Mesendoderm (in vitro differentiated cells): ENCODE measurements around the gene PTPRF.

Experiments used
- DNase-seq: peaks from one replicate; pipeline ENCODE4 v3.0.0; 2013
- H2AK5ac ChIP-seq: 2 replicates; pipeline ENCODE4 v1.6.1; 2013; ENCODE audit warnings: low read length, inconsistent platforms
- H2BK120ac ChIP-seq: 2 replicates; pipeline ENCODE4 v1.6.1; 2013; ENCODE audit warnings: low read depth, mild to moderate bottlenecking, low read length, moderate library complexity, mixed read lengths
- H2BK15ac ChIP-seq: replicated peaks from 2 replicates; pipeline ENCODE4 v1.6.1; 2013; ENCODE audit warnings: low read depth, mild to moderate bottlenecking, moderate library complexity
- H2BK5ac ChIP-seq: 2 replicates; pipeline ENCODE4 v1.6.1; 2013; ENCODE audit warnings: low read length, inconsistent platforms
- H3K18ac ChIP-seq: 2 replicates; pipeline ENCODE4 v1.6.1; 2013; ENCODE audit warnings: mild to moderate bottlenecking, low read length, mixed read lengths
- H3K23ac ChIP-seq: one replicate; pipeline ENCODE4 v1.6.1; 2013; ENCODE audit warnings: low read length
- H3K27ac ChIP-seq: 2 replicates; pipeline ENCODE4 v1.5.1; 2013; ENCODE audit warnings: low read depth, mild to moderate bottlenecking, inconsistent platforms, low read length, moderate library complexity
- H3K27me3 ChIP-seq: 2 replicates; pipeline ENCODE4 v1.6.1; 2013; ENCODE audit warnings: low read length, control low read depth, mild to moderate bottlenecking, inconsistent platforms; ENCODE audit not compliant: insufficient read depth, poor library complexity
- H3K36me3 ChIP-seq: 2 replicates; pipeline ENCODE4 v1.6.1; 2013; ENCODE audit warnings: low read length, inconsistent platforms; ENCODE audit not compliant: control insufficient read depth, insufficient read depth
- H3K4ac ChIP-seq: one replicate; pipeline ENCODE4 v1.6.1; 2013; ENCODE audit warnings: low read depth, mild to moderate bottlenecking, low read length, moderate library complexity
- H3K4me1 ChIP-seq: 2 replicates; pipeline ENCODE4 v1.6.1; 2013; ENCODE audit warnings: low read depth, low read length, inconsistent platforms; ENCODE audit not compliant: control insufficient read depth
- H3K4me2 ChIP-seq: 2 replicates; pipeline ENCODE4 v1.6.1; 2013; ENCODE audit warnings: low read length
- H3K4me3 ChIP-seq: 2 replicates; pipeline ENCODE4 v1.5.1; 2013; ENCODE audit warnings: mild to moderate bottlenecking, low read length
- H3K56ac ChIP-seq: one replicate; pipeline ENCODE4 v1.6.1; 2013; ENCODE audit warnings: low read length
- H3K79me1 ChIP-seq: 2 replicates; pipeline ENCODE4 v1.6.1; 2013; ENCODE audit warnings: low read length, inconsistent platforms
- H3K79me2 ChIP-seq: 2 replicates; pipeline ENCODE4 v1.6.1; 2013; ENCODE audit warnings: mild to moderate bottlenecking, low read length; ENCODE audit not compliant: control insufficient read depth, insufficient read depth
- H3K9ac ChIP-seq: 2 replicates; pipeline ENCODE4 v1.6.1; 2013; ENCODE audit warnings: low read length, inconsistent platforms
- H4K5ac ChIP-seq: one replicate; pipeline ENCODE4 v1.6.1; 2013; ENCODE audit warnings: low read length
- H4K8ac ChIP-seq: one replicate; pipeline ENCODE4 v1.6.1; 2013; ENCODE audit warnings: low read depth, mild to moderate bottlenecking, control low read depth, low read length, moderate library complexity
- WGBS: extraction: QIAGEN DNeasy Blood & Tissue Kit; methylation state at CpG from one replicate; pipeline ENCODE4 v1.1.7; 2013; ENCODE audit warnings: low lambda C conversion rate, missing lambda C conversion rate; ENCODE audit not compliant: insufficient coverage; ENCODE audit errors: extremely low coverage; 5-methylcytosine and 5-hydroxymethylcytosine counted together

Gene PTPRF

GRCh38 chr1:43614211-43614610, 83.5 kb downstream of the PTPRF start:
- no peak overlapping the region for H2BK5ac ChIP-seq
- H3K9ac ChIP-seq = no peak overlapping the region
- WGBS = no CpG with 5 or more reads among the region's 11 CpGs
- no peaks in the 10 kb centered on the region for H3K79me1 ChIP-seq
- H3K4me1 ChIP-seq = no peaks in the 10 kb centered on the region
- no peak overlapping the region for H2AK5ac ChIP-seq
- peaks cover 21% of the 10 kb centered on the region for H3K36me3 ChIP-seq
- no peak overlapping the region for H3K4me2 ChIP-seq
- H4K8ac ChIP-seq = no peak overlapping the region
- no peak overlapping the region for H3K4ac ChIP-seq
- H2BK15ac ChIP-seq = no peak overlapping the region
- no peak overlapping the region for H3K56ac ChIP-seq
- DNase-seq = no peak
- no peak overlapping the region for H4K5ac ChIP-seq
- no peak overlapping the region for H3K23ac ChIP-seq
- no peak overlapping the region for H2BK120ac ChIP-seq
- no peak overlapping the region for H3K4me3 ChIP-seq
- no peak overlapping the region for H3K27ac ChIP-seq
- H3K79me2 ChIP-seq = no peaks in the 10 kb centered on the region
- H3K18ac ChIP-seq = no peak overlapping the region
- no peaks in the 10 kb centered on the region for H3K27me3 ChIP-seq

- no peaks in the 10 kb centered on the region for H3K27me3 ChIP-seq
- H3K4me1 ChIP-seq = no peaks in the 10 kb centered on the region
- WGBS = no CpG with 5 or more reads among the region's 6 CpGs
- H2BK15ac ChIP-seq = no peak overlapping the region
- no peak overlapping the region for H3K4me3 ChIP-seq
- no peak overlapping the region for H3K56ac ChIP-seq
- no peak for DNase-seq
- no peak overlapping the region for H3K9ac ChIP-seq
- no peaks in the 10 kb centered on the region for H3K79me1 ChIP-seq
- no peak overlapping the region for H3K27ac ChIP-seq
- H3K4ac ChIP-seq = no peak overlapping the region
- H3K18ac ChIP-seq = no peak overlapping the region
- no peak overlapping the region for H3K4me2 ChIP-seq
- H2BK120ac ChIP-seq = no peak overlapping the region
- no peak overlapping the region for H4K8ac ChIP-seq
- H3K36me3 ChIP-seq = peaks cover 18% of the 10 kb centered on the region
- no peak overlapping the region for H3K23ac ChIP-seq
- H2BK5ac ChIP-seq = no peak overlapping the region
- H4K5ac ChIP-seq = no peak overlapping the region
- no peaks in the 10 kb centered on the region for H3K79me2 ChIP-seq
- H2AK5ac ChIP-seq = no peak overlapping the region
Observed at GRCh38 chr1:43614891-43615290, 84.2 kb downstream of the PTPRF start.

DNA sequence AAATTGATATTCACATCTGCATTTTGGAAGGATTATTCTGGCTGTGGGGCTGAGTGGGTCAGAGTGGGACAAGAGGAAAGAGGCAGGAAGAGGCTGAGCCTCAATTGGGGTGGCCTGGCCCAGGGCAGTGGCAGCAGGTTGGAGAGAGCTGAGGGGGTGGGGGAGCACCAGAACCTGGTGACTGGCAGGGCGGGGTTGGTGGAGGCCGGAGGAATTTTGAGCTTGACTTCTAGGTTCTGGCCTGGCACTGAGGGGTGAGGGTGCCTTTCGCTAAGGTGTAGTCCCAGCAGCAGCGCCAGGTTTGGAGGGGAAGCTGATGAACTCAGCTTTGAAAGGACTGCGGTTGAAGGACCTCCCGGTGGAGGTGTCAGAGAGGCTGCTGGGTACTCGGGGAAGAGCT, 85.7 kb downstream of the PTPRF start:
- no peak overlapping the region for H4K8ac ChIP-seq
- DNase-seq = no peak
- no peak overlapping the region for H3K4me2 ChIP-seq
- H2AK5ac ChIP-seq = no peak overlapping the region
- H2BK5ac ChIP-seq = no peak overlapping the region
- H3K23ac ChIP-seq = no peak overlapping the region
- H2BK120ac ChIP-seq = no peak overlapping the region
- no peak overlapping the region for H3K4me3 ChIP-seq
- H3K56ac ChIP-seq = no peak overlapping the region
- no peak overlapping the region for H3K18ac ChIP-seq
- H3K4me1 ChIP-seq = no peaks in the 10 kb centered on the region
- H3K36me3 ChIP-seq = peaks cover 18% of the 10 kb centered on the region
- no peak overlapping the region for H4K5ac ChIP-seq
- H3K27me3 ChIP-seq = no peaks in the 10 kb centered on the region
- no peak overlapping the region for H3K9ac ChIP-seq
- H3K79me1 ChIP-seq = no peaks in the 10 kb centered on the region
- H3K79me2 ChIP-seq = no peaks in the 10 kb centered on the region
- H3K27ac ChIP-seq = no peak overlapping the region
- no peak overlapping the region for H2BK15ac ChIP-seq
- WGBS = no CpG with 5 or more reads among the region's 7 CpGs
- H3K4ac ChIP-seq = no peak overlapping the region

DNA sequence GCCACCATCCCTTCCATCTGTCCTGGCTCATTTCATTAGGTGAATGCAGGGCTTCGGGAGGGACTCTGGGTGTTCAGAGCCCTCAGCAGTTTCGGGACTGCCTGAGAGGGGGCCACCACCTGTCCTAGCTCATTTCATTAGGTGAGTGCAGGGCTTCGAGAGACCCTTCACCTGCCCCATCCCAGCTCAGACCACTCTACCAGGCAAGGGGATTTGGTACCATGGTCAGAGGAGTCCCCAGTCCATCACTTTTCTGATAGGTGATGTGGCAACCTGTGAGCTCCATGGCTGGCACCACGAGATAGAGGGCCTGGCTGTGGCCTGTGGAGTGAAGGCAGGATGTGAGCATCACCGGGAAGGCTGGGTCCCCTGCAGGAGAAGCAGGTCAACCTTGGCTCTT, 86.3 kb downstream of the PTPRF start:
- peaks cover 18% of the 10 kb centered on the region for H3K36me3 ChIP-seq

DNA sequence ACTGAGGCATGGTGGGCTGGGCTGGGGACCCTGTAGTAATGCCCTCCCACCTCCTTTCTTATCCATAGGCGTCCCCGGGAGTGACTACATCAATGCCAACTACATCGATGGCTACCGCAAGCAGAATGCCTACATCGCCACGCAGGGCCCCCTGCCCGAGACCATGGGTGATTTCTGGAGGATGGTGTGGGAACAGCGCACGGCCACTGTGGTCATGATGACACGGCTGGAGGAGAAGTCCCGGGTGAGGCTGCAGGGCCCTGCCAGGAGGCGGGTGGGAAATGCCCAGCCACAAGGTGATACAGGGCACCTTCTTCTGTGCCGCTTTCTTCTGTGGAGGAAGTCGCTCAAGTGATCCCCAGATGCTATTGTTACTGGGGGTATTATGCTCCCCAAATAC, 87.0 kb downstream of the PTPRF start:
- Histone ChIP-seq H2BK120ac (no peak overlapping the region), H3K79me2 (no peaks in the 10 kb centered on the region), H4K8ac (no peak overlapping the region), H2BK15ac (no peak overlapping the region), H3K27me3 (no peaks in the 10 kb centered on the region), H3K4me1 (no peaks in the 10 kb centered on the region), H3K4ac (no peak overlapping the region), H3K36me3 (peaks cover 18% of the 10 kb centered on the region), H3K23ac (no peak overlapping the region), H3K18ac (no peak overlapping the region), H2AK5ac (no peak overlapping the region), H3K79me1 (no peaks in the 10 kb centered on the region), H3K27ac (no peak overlapping the region), H2BK5ac (no peak overlapping the region), H3K4me3 (no peak overlapping the region), H3K4me2 (no peak overlapping the region), H3K56ac (no peak overlapping the region), H4K5ac (no peak overlapping the region), H3K9ac (no peak overlapping the region)
- no CpG with 5 or more reads among the region's 14 CpGs for WGBS
- DNase-seq = no peak

More for the DNA sequence above, 86.3 kb downstream of the PTPRF start:
- H3K4me3 ChIP-seq = no peak overlapping the region
- no peak overlapping the region for H3K27ac ChIP-seq
- H3K9ac ChIP-seq = no peak overlapping the region
- H4K8ac ChIP-seq = no peak overlapping the region
- no peaks in the 10 kb centered on the region for H3K4me1 ChIP-seq
- no peak overlapping the region for H3K23ac ChIP-seq
- no peaks in the 10 kb centered on the region for H3K27me3 ChIP-seq
- no peak overlapping the region for H3K18ac ChIP-seq
- no peak overlapping the region for H3K4me2 ChIP-seq
- no peak overlapping the region for H3K56ac ChIP-seq
- no peak overlapping the region for H4K5ac ChIP-seq
- no peak overlapping the region for H2AK5ac ChIP-seq
- H3K79me2 ChIP-seq = no peaks in the 10 kb centered on the region
- H2BK5ac ChIP-seq = no peak overlapping the region
- no peak overlapping the region for H2BK15ac ChIP-seq
- no peak for DNase-seq
- no peak overlapping the region for H2BK120ac ChIP-seq
- H3K4ac ChIP-seq = no peak overlapping the region
- H3K79me1 ChIP-seq = no peaks in the 10 kb centered on the region
- WGBS = no CpG with 5 or more reads among the region's 5 CpGs

DNA sequence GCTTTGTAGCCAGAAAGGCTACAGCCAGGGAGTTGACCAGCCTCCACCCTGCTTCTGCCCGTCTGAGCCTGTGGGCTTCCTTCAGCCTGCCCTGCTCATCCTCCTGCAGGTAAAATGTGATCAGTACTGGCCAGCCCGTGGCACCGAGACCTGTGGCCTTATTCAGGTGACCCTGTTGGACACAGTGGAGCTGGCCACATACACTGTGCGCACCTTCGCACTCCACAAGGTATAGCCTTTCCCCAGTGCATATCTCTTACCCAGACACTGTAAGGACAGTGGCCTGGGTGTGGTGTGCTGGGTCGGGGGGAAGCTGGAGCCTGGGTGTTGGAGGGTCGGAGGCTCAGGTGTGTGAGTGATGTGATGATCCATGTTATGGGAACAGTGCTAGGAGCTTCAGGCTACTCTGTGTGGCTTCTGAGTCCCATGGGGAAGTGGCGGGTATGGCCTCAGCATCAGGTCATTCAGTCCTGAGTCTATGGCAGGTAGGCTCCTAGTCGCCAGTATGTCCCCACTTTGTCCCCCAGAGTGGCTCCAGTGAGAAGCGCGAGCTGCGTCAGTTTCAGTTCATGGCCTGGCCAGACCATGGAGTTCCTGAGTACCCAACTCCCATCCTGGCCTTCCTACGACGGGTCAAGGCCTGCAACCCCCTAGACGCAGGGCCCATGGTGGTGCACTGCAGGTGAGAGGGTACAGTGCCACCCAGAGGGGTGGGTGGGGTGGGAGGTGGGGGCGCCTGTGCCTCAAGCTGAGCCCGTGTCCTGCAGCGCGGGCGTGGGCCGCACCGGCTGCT, 88.0 kb downstream of the PTPRF start:
- no peak overlapping the region for H2BK5ac ChIP-seq
- H3K36me3 ChIP-seq = peaks cover 16% of the 10 kb centered on the region
- no peak overlapping the region for H2BK120ac ChIP-seq
- no peak overlapping the region for H3K4me2 ChIP-seq
- no peak for DNase-seq
- H3K56ac ChIP-seq = no peak overlapping the region
- H3K4me3 ChIP-seq = no peak overlapping the region
- no peaks in the 10 kb centered on the region for H3K79me2 ChIP-seq
- H3K79me1 ChIP-seq = no peaks in the 10 kb centered on the region
- no CpG with 5 or more reads among the region's 22 CpGs for WGBS
- no peak overlapping the region for H3K4ac ChIP-seq
- H4K8ac ChIP-seq = no peak overlapping the region
- H3K4me1 ChIP-seq = no peaks in the 10 kb centered on the region
- no peak overlapping the region for H3K18ac ChIP-seq
- no peak overlapping the region for H3K9ac ChIP-seq
- H3K23ac ChIP-seq = no peak overlapping the region
- no peak overlapping the region for H4K5ac ChIP-seq
- no peak overlapping the region for H2BK15ac ChIP-seq
- H2AK5ac ChIP-seq = no peak overlapping the region
- H3K27me3 ChIP-seq = no peaks in the 10 kb centered on the region
- H3K27ac ChIP-seq = no peak overlapping the region
